ENCODE results near the gene ABCG1.

The ABCG1 gene

DNA sequence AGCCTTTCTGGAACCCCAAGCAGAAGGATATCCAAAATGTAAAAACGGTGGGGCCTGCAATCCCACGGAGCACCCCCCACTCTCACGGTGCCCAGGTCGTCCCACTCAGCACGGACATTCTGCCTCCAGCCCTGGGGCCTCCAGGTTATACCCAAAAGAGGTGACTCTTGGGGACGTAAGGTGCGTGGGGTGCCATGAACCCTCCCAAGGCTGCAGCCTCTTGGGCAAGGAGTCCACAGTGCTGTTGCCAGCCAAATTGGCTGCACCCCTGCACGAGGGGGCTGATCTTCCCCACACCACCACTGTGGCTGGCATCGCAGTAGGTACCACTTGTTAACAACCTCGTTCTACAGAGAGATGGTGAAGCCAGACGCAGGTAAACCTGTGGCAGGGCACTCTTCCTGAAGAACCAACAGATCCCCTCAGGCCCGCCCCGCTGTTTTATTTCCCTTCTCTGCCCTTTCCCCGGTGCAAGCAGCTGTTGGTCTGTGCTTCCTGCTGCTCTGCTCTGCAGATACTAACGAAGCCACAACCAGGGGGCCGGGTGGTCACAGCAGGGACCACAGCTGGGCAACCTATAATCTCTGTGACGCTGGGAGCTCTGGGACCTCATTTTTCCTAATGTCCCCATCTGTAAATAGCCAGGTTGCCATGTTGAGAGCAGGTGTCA, 87.6 kb downstream of the ABCG1 start:
- no peak for DNase-seq (ENCODE audit: low read depth)

DNA sequence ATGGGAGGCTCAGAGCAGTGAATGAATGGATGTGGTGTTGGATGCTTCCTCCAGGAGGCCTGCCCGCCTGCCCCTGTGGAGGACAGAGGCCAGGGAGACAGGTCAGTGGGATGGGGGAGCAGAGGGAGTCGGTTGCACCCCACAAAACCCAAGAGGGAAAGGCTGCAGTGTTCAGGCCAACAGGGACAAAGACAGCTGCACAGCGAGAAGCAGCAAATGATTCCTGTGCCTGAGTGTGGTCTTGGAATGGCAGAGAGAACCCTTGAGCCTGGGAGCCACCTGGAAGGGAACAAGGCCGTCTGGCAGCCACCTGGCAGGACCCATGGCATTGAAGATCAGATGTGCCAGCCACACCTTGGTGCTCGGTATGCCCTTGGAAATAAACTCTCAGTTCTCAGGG, 88.2 kb downstream of the ABCG1 start:
- no peak for DNase-seq (ENCODE audit: low read depth)

DNA sequence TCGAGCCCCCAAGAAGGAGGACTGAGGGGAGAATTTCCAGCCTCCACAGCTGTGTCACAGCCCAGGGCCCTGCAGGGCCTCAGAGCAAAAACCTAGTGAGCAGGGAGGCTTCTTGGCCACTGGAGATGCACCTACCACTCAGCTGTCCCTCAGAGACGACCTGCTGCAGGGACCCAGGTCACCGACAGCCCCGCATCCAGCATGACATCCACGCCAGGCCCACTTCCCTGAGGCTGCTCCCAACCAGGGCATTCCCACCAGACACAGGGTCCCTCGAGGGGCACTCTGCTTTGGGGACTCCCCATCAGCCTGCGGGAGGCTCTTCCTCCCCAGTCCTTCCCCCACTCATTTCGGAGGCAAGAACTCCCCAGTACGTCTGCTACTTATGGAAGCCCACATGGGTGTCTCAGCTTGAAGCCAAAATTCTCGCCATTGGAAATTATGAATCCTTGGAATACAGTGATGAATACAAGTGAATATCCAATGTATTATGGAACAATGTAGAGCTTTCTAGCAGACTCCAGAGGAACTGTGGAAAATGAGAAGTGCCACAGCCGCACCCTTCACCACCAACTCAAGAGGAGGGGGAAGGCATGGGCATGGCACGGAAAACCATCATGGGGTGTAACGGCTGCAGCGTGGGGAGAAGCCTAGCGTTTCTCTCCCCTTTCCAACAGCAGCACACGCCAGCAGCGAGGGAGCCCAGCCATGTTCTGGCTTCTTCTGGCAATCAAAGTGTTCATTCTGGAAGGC, 89.4 kb downstream of the ABCG1 start:
- no peak for DNase-seq (ENCODE audit: low read depth)

DNA sequence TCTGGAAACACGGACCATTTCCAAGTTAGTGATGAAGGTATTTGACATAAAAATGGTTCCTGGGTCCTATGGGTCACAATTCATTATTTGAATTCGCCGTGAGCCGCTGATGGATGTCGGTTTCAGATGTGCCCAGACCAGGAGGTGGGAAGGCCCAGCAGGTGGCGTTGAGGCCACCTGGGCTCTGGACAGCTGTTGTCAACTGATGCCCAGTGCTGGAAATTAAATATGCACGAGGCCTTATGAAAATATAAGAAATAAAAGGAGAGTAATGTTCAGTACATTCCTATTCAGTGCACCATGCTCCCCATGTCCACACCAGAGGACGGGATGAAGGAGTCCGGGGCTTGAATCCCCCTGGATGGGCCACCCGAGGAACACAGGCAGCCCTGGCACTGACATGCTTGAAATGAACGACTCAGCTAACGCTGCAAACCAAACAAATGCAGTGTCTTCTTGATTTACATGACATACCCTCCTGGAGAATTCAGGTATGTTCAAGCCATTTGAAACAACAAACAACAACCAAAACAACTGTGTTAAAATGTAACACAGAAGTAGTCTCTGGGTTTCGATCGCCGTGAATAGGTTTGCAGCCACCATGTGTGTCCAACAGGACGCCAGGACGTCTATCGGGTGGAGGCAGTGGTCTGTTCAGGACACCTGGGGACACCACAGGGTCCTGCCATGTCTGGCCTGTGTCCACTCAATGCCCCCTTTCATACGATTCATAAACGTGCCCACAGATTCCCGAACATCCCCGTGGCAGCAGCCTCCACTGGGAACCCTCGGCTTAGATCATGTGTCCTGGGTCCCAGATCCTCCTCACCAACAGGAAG, 90.2 kb downstream of the ABCG1 start:
- DNase-seq (ENCODE audit: low read depth): no peak

DNA sequence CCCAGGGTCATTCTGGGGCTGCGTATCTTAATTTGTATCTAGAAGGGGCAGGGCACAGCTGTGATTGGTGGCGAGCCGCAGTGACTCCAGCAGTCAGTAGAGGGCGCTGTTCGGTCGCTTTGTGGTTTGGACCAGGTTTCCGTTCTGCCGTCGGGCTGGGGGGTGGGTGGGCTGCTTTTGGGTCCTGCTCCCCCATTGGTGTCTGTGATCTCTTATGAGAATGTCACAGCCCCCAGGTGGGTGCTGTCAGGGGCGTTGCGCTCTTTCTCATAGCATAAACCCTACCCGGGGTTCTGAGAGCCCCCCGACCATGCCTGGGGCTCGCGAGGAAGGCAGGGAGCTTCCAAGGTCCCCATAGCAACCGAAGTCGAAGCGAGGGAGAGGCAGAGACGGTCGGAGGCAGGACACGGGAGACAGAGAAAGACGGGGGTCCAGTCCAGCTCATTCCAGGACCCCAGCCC, 90.8 kb downstream of the ABCG1 start:
- DNase-seq (ENCODE audit: low read depth): peak; percentile 54

DNA sequence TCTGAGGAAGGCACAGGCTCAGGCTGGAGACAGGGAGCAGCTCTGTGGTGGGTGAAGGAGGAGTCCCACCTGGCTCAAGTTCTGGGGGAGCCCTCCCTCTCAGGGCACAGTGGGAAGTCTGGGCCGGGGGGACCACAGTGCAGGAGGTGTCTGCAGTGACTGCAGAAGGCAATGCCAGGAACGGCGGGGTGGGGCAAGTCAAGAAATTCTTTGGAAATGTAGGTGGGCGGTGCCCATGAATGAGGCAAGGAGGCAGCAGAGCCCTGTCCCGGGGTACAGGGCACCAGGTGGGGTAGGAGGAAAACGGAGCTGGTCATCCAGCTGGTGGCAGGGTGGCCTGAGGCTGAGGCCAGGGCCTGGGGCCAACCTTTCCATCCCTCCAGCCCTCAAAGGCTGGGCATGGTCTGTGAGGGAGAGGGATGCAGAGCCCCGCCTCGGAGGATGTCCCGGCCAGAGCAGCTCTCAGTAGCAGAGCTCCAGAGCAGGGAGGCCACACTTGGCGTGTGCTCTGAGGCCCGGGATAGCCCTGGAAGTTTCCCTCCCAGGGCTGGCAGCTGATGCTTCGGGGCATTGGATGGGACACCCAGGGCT, 91.6 kb downstream of the ABCG1 start:
- no peak for DNase-seq (ENCODE audit: low read depth)

DNA sequence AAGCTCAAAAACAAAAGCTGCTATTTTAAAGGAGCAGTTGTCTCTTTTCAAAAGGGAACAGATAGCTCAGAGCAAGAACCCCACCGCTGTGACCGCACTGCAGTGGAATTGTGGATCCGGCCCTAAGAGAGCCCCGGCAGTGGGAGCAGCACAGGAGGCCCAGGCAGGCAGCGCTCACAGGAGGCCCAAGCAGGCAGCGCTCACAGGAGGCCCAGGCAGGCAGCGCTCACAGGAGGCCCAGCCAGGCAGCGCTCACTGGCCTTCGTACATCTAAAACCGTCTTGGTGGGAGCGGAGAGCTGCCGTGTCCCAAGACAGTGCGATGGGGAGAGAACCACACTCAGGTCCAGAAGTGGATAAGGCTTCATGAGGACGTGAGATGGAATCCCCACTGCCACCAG, 92.2 kb downstream of the ABCG1 start:
- no peak for DNase-seq (ENCODE audit: low read depth)

DNA sequence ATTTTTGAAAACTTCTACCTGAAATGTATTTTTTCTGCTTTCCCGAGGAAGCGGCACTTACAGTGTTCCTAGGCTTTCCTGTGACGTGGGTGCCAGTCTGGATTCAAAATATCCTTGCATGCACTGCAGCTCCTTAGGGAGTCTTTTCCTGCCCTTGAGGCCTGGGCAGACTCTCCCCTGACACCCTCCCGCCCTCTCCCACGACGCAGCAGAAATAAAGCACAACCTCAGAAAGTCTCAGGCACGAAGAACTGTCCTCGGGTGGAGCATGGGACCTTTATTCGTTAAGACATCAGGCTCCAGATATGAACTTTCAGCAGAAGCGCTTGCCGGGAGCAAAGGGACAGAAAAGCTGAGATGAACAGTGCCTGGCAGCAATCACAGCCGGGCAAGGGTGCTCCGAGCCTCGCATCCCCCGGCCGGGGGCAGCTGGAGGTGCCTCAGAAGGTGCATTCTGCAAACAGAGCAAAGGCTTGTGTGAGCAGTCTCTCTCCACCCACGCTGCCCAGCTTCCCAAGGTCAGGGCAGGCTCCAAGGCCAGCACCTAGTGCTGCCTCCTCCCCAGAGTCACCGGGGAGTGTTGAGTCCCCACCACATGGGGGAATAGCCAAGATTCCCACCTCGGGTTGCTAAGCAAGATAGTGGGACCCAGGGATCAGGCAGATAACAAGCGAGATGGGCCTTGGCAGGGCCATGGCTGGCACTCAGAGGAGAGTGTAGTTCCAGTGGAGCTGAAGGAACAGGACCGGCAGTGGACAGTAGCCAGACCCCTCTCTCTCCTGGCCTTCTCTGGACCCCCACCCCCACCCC, 93.1 kb downstream of the ABCG1 start:
- DNase-seq (ENCODE audit: low read depth): no peak

DNA sequence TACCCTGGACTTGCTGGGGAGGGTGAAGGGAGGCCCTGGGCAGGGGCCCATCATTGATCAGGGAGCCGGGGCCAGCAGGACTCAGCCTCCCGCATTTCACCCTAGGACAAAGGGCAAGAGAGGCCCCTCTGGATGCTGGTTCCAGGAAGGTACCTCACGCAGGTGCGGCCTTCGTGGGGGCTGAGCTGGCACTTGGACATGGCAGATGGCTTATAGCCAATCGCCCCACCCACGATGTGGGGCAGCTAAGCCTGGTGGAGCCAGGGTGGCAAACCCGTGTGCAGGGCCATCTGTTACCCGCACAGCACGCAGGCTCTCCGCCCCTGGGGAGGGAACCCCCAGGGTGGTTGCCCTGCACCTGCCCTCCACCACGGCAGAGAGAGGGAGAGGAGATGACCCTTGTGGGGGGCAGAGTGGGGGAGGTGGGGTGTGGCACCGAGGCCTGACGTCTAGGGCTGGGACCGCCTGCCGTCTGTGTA, 93.7 kb downstream of the ABCG1 start:
- no peak for DNase-seq (ENCODE audit: low read depth)

DNA sequence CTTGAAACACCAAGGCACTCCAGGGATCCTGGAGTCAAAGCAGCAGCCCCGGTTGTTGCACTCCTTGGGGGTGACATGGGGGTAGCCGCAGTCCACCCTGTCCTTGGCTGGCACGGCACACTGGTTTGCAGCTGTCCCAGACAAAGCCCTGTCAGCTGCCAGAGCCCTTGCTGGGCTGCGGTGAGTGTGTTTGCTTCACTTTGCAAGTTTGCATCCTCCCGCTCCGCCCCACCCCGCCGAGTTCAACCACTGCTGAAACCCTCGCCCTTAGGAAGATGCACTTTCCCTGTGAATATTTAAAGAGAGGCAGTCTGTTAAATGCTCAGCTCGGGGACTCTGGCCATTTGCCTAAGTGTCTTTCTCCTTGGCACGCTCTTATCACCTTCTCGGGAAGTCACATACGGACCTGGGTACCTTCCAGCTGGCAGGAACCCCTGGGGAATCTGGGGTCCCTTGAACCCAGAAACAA, 94.6 kb downstream of the ABCG1 start:
- no peak for DNase-seq (ENCODE audit: low read depth)

DNA sequence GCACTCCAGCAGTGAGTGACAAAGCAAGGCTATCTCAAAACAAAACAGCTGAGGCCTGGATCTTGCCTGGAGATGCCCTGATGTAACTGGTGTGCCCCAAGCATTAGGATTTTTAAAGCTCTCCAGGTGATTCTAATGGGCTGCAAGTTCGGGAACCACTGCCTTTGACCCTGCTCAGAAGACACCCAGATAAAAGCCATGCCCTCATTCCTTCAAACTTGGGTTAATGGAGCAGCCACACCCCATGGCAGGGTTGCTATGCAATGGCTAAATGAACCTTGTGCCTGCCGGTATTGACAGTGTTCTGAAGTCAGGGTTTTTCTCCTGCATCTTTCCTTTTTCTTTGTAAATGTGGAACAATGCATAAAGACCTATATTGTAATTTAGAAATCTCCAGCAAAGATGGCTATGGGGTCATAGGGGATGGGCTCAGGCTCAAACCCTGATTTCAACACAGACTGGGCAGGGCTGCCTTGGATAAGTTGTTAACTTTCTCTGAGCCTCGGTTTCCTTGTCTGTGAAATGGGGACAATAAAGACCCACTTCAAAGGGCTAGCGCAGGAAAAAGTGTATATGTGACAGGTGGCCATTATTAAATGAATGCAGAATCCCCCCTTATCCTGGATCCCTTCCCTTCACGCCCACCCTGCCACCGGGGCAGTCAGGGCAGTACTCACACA, 95.8 kb downstream of the ABCG1 start:
- no peak for DNase-seq (ENCODE audit: low read depth)

DNA sequence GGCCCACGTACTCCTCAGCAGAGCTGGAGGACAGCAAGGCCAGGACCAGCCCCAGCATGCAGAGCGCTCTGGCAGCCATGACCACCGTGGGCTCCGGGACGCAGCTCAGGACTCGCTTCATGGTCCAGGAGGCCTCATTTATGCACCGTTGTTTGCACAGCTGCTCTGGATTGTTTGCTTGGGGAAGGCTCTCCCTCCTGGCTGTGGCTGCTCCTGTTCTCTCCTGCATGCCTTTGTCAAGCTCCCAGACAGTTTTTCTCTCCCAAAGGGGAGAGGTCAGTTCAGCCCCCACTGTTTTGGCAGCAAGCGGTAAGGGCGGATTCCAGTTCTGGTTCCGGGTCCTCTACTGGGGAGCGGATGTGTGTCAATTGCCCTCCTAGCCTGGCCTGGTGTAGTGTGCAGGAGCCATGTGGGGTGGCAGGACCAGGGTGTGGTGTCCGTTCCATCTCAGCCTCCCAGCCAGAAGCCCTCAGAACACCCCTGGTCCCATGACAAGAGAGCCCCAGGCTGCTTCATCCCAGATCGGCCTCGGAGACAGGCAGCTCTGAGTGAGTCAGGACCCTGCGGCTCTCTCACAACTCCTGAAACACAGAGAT, 96.5 kb downstream of the ABCG1 start, which contains the start of gene TFF3:
TSS of gene TFF3 (minus strand) at position 114 of the 596 bp plus-strand sequence. CDS start at position 79, 35 bp downstream.
- no peak for DNase-seq (ENCODE audit: low read depth)

DNA sequence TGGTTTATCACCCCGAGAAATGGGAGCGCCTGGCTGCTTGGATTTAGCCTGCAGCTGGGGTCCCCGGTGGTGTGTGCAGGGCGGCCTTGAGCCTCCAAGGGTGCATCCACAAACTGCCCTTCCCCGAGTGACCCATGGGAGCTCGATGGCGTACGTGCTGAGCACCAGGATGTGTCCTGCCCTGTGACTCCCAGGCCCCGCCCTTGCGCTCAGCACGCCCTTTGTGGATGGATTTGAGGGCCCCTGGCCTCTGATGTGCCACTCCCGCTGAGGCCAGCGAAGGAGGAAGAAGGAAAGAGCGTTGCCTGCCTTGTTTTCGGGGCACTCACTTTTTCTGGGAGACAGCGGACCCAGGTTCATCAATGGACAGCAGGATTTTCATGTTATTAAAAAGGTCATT, 98.0 kb downstream of the ABCG1 start:
- DNase-seq (ENCODE audit: low read depth): no peak

DNA sequence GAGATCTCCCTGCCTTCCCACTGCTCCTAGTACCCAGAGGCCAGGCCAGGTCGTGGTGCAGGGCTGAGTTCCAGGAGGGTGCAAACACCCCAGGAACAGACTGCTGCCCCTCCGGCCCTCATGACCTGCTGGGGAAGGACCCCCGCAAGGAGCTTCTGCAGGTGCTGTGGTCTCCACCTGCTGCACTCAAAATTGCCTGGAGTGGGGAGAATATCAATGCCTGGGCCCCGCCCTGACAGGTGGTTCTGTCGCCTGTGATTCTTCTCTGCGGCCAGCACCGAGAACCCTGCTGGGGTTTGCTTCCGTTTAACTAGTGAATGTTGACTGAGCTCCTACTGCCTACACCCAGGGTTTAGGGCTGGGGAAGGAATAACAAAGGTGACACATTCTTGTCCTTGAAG, 98.4 kb downstream of the ABCG1 start:
- no peak for DNase-seq (ENCODE audit: low read depth)

DNA sequence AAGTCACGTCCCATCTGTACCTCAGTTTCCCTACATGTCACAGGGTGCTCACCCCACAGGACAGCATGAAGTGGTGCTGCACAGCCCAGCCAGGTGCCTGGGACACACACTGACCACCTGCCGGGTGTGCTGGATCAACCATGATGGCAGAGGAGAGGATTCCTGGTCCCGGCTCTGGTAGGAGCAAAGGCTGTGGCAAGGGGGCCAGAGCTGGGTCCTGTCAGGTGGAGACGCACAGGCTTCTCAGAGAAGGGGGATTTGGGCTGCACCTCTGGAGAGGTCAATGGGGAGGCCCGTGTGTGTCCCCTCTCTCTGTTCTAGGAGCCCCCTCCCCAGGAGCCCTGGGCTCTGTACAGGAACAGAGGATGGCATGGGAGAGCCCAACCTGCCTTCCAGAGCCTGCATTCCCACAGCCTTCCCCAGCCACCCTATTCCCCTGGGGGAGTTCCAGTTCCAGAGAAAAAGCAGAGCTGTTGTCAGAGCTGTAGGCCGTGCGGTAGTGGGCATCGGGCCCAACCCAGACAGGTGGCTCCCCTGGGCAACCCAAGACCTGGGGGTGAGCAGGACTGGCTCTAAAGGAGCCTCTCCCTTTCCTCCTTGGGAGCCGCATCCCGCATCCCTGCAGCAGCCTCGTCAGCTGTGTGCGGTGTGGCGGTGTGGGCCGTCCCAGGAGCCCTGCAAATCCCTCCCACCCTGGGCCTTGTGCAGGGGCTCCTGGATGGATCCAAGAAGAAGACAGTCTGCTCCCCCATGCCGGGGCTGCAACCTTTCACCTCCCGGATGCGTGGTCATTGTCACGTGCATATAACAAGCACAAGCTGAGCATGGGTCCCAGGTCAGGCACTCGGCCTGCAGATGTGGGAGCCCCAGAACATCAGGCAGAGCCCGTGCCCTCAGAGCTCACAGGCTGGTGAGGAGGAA, 99.1 kb downstream of the ABCG1 start:
- DNase-seq (ENCODE audit: low read depth): no peak

DNA sequence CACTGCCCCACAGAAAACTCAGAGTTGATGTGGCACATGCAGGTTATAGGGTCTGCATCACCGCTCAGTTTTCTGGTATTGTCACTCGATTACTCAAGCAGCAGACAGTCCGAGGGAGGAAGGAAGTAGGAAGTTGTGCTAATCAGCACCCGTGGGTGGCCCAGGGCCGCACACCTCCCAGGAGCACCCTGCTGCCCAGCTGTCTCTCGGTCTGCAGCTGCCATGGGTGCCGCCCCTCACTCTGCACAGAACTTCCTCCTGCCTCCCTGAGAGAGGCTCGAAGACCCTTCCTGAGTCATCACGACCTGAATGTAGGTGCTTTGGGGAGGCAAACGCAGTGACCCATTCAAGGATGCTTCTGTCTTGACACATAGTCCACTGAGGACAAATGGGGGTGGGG, 100.4 kb downstream of the ABCG1 start:
- DNase-seq (ENCODE audit: low read depth): no peak

DNA sequence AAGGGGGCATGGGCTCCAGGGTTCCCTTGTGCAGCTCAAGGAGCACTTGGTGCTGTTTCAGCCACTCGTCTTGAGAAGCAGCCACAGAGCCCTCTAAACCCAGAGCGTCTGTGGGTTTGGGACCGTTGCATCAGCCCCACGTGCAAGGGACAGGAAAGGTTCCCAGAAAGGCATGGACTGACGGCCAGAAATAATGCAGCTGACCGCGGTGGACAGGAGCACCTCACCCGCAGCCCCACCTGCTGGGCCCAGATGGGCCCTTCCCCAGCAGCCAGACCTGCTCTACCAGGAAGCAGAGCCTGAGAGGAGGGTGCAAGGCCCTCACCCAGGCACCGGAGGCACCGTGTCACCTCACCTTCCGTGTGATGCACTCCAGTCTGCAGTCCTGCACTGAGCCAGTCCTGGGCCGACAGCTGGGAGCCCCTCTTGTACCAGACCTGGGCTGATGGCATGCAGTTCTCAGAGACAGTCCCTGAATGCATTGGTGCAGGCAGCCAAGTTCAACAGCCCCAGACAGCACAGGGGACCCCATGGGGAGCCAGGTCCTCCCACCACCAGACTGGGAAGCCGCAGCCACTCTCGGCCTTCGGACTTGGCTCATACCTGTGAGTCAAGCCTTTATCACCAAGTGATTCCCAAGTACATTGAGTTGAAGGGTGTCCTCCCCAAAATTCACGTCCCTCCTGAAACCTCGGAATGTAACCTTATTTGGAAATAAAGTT, 101.1 kb downstream of the ABCG1 start:
- DNase-seq (ENCODE audit: low read depth): no peak

DNA sequence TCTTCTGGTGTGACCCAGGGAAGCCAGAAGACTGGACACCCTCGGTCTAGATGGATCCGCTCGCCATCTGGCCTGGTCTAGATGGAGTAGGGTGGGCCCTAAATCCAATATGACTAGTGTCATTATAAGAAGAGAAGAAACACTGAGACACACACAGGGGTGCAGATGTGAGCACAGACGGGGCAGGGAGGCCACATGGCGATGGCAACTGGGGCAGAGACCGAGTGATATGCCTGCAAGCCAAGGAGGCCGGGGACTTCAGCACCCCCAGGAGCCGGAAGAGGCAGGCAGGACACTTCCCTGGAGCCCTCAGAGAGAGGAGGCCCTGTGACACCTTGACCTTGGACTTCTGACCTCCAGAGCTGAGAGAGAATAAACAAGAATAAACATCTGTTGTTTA, 101.9 kb downstream of the ABCG1 start:
- DNase-seq (ENCODE audit: low read depth): no peak

Measured in T follicular helper cell (primary cell).